Thoracic aorta endothelial cell (primary cell): ENCODE data around the gene PRRG4. TPM values are rescaled to one million over a fixed set of nuclear protein-coding genes. Genes with fewer than 3 reads are reported as not detected.

Experiments
- total RNA-seq: library from RNA; depleted of rRNA; stranded (reverse); fragments of >200 nt; gene quantifications from 2 replicates; pipeline ENCODE4 v1.2.3, GENCODE V29; 2012

Gene PRRG4
- 0.27 and 0.43 TPM in 2 replicates for total RNA-seq

DNA sequence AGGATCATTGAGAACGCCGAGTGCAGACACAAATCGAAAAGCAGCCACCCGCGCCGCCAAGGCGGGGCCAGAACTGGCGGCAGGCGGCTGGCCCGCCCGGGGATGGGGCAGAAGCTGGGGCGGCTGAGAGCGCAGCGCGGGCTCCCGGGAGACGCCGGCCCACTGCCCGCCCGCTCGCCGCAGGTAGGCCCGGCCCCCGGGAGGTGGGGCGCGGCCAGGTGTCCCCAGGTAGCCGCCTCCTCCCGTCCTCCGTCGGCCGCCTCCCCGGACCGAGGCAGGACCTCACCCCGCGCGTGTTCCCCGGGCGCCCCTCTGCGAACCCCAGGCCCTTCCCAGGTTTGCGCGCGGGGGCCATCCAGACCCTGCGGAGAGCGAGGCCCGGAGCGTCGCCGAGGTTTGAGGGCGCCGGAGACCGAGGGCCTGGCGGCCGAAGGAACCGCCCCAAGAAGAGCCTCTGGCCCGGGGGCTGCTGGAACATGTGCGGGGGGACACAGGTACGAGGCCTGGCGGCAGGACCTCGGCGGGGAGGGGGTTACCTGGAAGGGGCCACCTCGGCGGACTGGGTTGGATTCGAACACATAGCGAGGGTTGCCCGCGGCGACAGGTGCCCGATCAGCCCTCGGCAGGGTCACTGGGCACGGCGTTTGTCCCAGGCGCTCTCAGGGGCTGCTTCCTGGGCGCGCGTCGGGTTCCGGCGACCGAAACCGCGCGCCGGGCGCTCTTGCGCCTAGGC lies at the start of gene PRRG4:
Gene PRRG4, plus strand, starts transcription at position 248 of the 733 bp plus-strand sequence. CDS start 603 bp downstream, outside the sequence.

DNA sequence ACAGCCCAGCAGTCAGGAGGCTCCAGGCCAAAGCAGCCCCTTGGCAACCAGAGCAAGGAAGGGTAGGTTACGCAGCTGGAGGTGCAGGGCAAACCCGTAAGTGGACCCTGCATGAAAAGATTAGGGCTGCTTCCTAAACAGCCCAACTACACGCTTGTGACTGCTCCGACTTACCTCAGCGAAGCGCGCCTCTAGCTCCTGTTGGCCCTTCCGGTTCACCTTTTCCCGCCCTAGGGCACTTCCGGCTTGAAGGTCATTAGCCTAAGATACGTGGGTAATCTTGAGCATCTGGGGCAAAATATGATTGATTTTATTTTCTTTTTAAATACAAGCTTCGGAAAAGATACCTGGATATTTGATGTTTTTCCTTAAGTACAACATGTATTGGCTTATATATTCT lies 35.3 kb upstream of the PRRG4 start, which contains the start of gene CCDC73:
Gene CCDC73, minus strand, starts transcription at position 224 of the 400 bp plus-strand sequence. CDS start 34,419 bp downstream, outside the sequence.

DNA sequence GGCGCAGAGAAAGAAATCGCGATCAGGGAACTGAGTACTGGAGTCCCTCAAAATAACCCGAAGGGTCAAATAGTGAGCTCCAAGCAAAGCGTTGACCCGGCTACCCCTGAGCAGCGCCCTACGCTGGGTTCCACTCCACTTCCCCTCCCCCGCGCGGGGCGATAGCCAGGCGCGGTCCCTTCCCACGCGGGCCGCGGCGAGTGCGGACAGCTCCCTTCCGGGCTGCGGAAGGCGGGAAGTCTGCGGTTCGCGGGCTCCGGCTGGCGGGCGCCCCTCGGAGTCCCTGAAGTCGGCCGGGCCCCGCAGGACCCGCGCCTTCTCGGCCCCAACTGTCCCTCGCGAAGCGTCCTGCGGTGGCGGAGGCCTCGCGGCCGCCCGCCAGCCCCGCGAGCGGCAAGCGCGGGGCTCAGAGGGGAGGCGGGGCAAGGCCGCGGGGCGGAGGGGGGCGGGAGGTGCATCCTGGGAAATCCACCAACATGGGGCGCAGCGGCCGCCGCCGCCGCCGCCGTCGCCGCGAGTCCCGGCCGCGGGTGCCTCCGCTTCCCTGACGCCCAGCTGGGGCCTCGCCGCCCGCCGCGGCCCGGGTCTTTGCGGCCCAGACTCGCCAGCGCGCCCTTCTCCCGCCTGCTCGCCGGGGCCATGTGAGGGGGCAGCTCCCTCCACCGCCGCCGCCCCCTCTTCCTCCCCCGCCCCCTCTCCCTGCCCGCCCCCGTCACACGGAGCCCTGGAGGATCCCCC lies 62.8 kb downstream of the PRRG4 start, which contains the start of gene QSER1:
Gene QSER1, plus strand, starts transcription at position 457 of the 738 bp plus-strand sequence. CDS start 315 bp downstream, outside the sequence.

Other genes starting within 250 kb of the PRRG4 start
- 729 and 853 TPM in 2 replicates for gene EIF3M, start 246.1 kb upstream of the PRRG4 start, total RNA-seq
- not detected in 2 replicates for gene CCDC73, start 35.3 kb upstream of the PRRG4 start, total RNA-seq
- gene QSER1, start 62.9 kb downstream of the PRRG4 start, total RNA-seq: 50.9 and 63.8 TPM in 2 replicates
- 0.14 and 0.66 TPM in 2 replicates for gene DEPDC7, start 186.0 kb downstream of the PRRG4 start, total RNA-seq
- 23.9 and 27.0 TPM in 2 replicates for gene TCP11L1, start 209.6 kb downstream of the PRRG4 start, total RNA-seq